Caco-2 (cell line): ENCODE data around the gene BRSK2. TPM values are rescaled to one million over a fixed set of nuclear protein-coding genes. Genes with fewer than 3 reads are reported as not detected.

Source experiments
- BruUV-seq: library from RNA; stranded (reverse); fragments of 400-500 nt; replicated peaks from 2 replicates; lab custom pipeline; 2021; lab: Mats Ljungman, UMichigan
- CTCF ChIA-PET: fragments of 300-600 bp; sonication (Branson Sonifier 250); formaldehyde crosslinking; loops from one replicate; lab custom pipeline; 2022; ENCODE audit warnings: antibody characterized with exemption; lab: Charles Lee
- POLR2A ChIA-PET: fragments of 300-600 bp; sonication (Branson Sonifier 250); formaldehyde crosslinking; loops from one replicate; lab custom pipeline; 2022; ENCODE audit warnings: antibody characterized with exemption; lab: Charles Lee
- DNase-seq, 2 experiments: peaks; one replicate each; pipeline versions ENCODE4 v3.0.0 to v3.0.0-alpha.2; 2020 to 2022
- H3K27me3 ChIP-seq: replicated peaks from 2 replicates; pipeline ENCODE4 v1.6.0; 2011; ENCODE audit warnings: low read length; ENCODE audit not compliant: control insufficient read depth, insufficient read depth
- H3K36me3 ChIP-seq: 2 replicates; pipeline ENCODE4 v1.5.1; 2011; ENCODE audit warnings: low read length; ENCODE audit not compliant: control insufficient read depth, insufficient read depth
- H3K4me1 ChIP-seq: fragments of 250-450 bp; sonication (Bioruptor Pico); 2 replicates; pipeline ENCODE4 v1.5.1; 2020; ENCODE audit warnings: mild to moderate bottlenecking
- H3K4me3 ChIP-seq: 2 replicates; pipeline ENCODE4 v1.5.1; 2011; ENCODE audit warnings: low read depth, mild to moderate bottlenecking, control low read depth, low read length
- H3K9me3 ChIP-seq: fragments of 250-450 bp; sonication (Bioruptor Pico); 2 replicates; pipeline ENCODE4 v1.5.1; 2020; ENCODE audit warnings: mild to moderate bottlenecking, moderate library complexity
- H3K27ac Mint-ChIP-seq: one replicate; pipeline ENCODE4 v1.8.0; 2022; ENCODE audit warnings: mixed read lengths; ENCODE audit not compliant: unreplicated experiment
- H3K27me3 Mint-ChIP-seq: one replicate; pipeline ENCODE4 v1.8.0; 2022; ENCODE audit warnings: mixed read lengths; ENCODE audit not compliant: insufficient read depth, unreplicated experiment
- H3K36me3 Mint-ChIP-seq: one replicate; pipeline ENCODE4 v1.8.0; 2022; ENCODE audit warnings: mild to moderate bottlenecking, mixed read lengths; ENCODE audit not compliant: insufficient read depth, unreplicated experiment
- H3K4me1 Mint-ChIP-seq: one replicate; pipeline ENCODE4 v1.8.0; 2022; ENCODE audit warnings: low read depth, mixed read lengths; ENCODE audit not compliant: unreplicated experiment
- H3K4me3 Mint-ChIP-seq: one replicate; pipeline ENCODE4 v1.8.0; 2022; ENCODE audit warnings: mild to moderate bottlenecking, moderate library complexity, mixed read lengths; ENCODE audit not compliant: unreplicated experiment
- H3K9me3 Mint-ChIP-seq: one replicate; pipeline ENCODE4 v1.8.0; 2022; ENCODE audit warnings: mixed read lengths; ENCODE audit not compliant: unreplicated experiment
- CTCF ChIP-seq, 2 experiments: fragments of 200-600 bp in 1 of 2; IDR thresholded peaks; 1 replicate in 1 of 2; 2 replicates in 1 of 2; pipeline versions ENCODE4 v1.5.1 to v1.8.0; 2011 to 2022; ENCODE audit warnings: antibody characterized with exemption in 1 of 2, control low read depth in 1 of 2, inconsistent platforms in 1 of 2, low read depth in 1 of 2, low read length in 1 of 2, mild to moderate bottlenecking in 1 of 2, moderate library complexity in 1 of 2; ENCODE audit not compliant: insufficient read depth in 1 of 2, severe bottlenecking in 1 of 2, unreplicated experiment in 1 of 2
- intact Hi-C: fragments of 100-400 bp; cut with micrococcal nuclease; formaldehyde crosslinking; loops from one replicate; pipeline ENCODE4 v1.10.0; 2022; ENCODE audit not compliant: unreplicated experiment
- total RNA-seq: library from RNA; stranded (reverse); gene quantifications from 2 replicates; pipeline ENCODE4 v1.2.3, GENCODE V29; 2022

Gene BRSK2
- total RNA-seq, 1 experiment from 2014 or later, result 32.8 TPM

DNA sequence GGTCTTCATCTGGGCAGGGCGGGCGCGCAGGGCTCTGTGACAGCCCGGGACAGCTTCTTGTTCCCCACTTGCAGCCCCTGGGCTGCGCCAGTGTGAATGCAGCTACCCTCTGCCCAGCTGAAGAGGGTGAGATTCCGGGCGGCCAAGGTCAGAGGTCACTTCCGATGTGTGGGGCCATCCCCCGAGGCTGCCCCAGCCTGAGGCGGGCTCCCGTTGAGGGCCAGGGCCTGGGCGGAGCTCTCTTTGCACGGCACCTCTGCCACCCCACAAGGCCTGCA is 72.9 kb downstream of the BRSK2 start:
- H3K9me3 ChIP-seq, result no peaks in the 10 kb centered on the region
- no peak for DNase-seq
- no peaks in the 10 kb centered on the region for H3K36me3 ChIP-seq
- no peaks in the 10 kb centered on the region for H3K4me1 ChIP-seq
- H3K27me3 ChIP-seq, result no peaks in the 10 kb centered on the region
- intact Hi-C loops, result no loop called here
- Mint-ChIP-seq H3K4me3 (no peak overlapping the region), H3K4me1 (peaks cover 6% of the 10 kb centered on the region), H3K36me3 (peaks cover 56% of the 10 kb centered on the region), H3K9me3 (no peaks in the 10 kb centered on the region), H3K27ac (no peak overlapping the region), H3K27me3 (no peaks in the 10 kb centered on the region)
- BruUV-seq, result no TSS peak
- CTCF ChIA-PET, result no interaction called here
- POLR2A ChIA-PET, result no interaction called here
- TF ChIP-seq CTCF (IDR thresholded peaks at IDR 0.05; ENCODE audit: insufficient read depth in 1 of 2, low read depth in 1 of 2, low read length in 1 of 2, severe bottlenecking in 1 of 2, unreplicated experiment in 1 of 2), result no peak
- H3K4me3 ChIP-seq, result no peak overlapping the region

- no peaks in the 10 kb centered on the region for H3K4me1 ChIP-seq
- no peaks in the 10 kb centered on the region for H3K9me3 ChIP-seq
- no peaks in the 10 kb centered on the region for H3K36me3 ChIP-seq
- no peak overlapping the region for H3K4me3 ChIP-seq
- ChIA-PET CTCF (no interaction called here), POLR2A (no interaction called here)
- TF ChIP-seq CTCF (IDR thresholded peaks at IDR 0.05; ENCODE audit: insufficient read depth in 1 of 2, low read depth in 1 of 2, low read length in 1 of 2, severe bottlenecking in 1 of 2, unreplicated experiment in 1 of 2), result no peak
- H3K27me3 ChIP-seq, result no peaks in the 10 kb centered on the region
- no peak overlapping the region for H3K4me3 Mint-ChIP-seq
- H3K4me1 Mint-ChIP-seq, result peaks cover 6% of the 10 kb centered on the region
- peaks cover 60% of the 10 kb centered on the region for H3K36me3 Mint-ChIP-seq
- H3K9me3 Mint-ChIP-seq, result no peaks in the 10 kb centered on the region
- intact Hi-C loops, result no loop called here
- no peak for DNase-seq
- no peak overlapping the region for H3K27ac Mint-ChIP-seq
- BruUV-seq, result no TSS peak
- no peaks in the 10 kb centered on the region for H3K27me3 Mint-ChIP-seq
These were observed 73.3 kb downstream of the BRSK2 start for GRCh38 chr11:1463056-1463455.

DNA sequence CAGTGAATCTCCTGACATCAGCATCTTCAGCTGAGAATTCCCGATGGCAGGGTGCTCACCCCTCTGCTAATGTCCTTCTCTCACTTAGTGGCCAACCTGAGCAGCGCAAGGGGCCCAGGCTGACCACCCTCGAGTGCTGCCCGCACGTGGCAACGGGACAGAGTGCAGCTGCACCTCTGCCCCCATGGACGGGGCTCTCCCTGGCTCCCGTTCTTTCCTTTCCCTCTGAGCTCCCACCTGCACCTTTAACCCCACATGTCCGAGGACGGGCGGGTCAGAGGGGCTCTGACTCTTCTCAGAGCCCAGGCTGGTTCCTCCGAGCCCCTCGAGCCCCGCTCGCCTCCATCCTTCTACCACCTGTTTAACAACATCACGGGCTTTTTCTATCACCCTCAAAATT is 77.0 kb downstream of the BRSK2 start:
- no TSS peak for BruUV-seq
- POLR2A ChIA-PET, result no interaction called here

More for the DNA sequence above, 77.0 kb downstream of the BRSK2 start:
- TF ChIP-seq CTCF (IDR thresholded peaks at IDR 0.05; ENCODE audit: insufficient read depth in 1 of 2, low read depth in 1 of 2, low read length in 1 of 2, severe bottlenecking in 1 of 2, unreplicated experiment in 1 of 2), result no peak
- Mint-ChIP-seq H3K27me3 (no peaks in the 10 kb centered on the region), H3K9me3 (no peaks in the 10 kb centered on the region), H3K36me3 (peaks cover 55% of the 10 kb centered on the region), H3K4me1 (peaks cover 6% of the 10 kb centered on the region), H3K4me3 (no peak overlapping the region), H3K27ac (no peak overlapping the region)
- no peak for DNase-seq
- H3K36me3 ChIP-seq, result no peaks in the 10 kb centered on the region
- H3K9me3 ChIP-seq, result no peaks in the 10 kb centered on the region
- no peaks in the 10 kb centered on the region for H3K27me3 ChIP-seq
- no peak overlapping the region for H3K4me3 ChIP-seq
- H3K4me1 ChIP-seq, result no peaks in the 10 kb centered on the region
- intact Hi-C loops, result no loop called here
- CTCF ChIA-PET, result interaction anchor here (0.6 kb wide), 1 partner anchor 155 kb away, joined by 3 read pairs; no protein-coding TSS in a partner anchor
